SU-DHL-6 (cell line): Measurements from ENCODE around the gene NRP1.

Experiments used
- CTCF ChIP-seq: fragments of 200-600 bp; sonication (generic); IDR thresholded peaks from one replicate; pipeline ENCODE4 v1.5.1; 2017; ENCODE audit warnings: antibody characterized with exemption, mild to moderate bottlenecking, low read length, moderate library complexity; ENCODE audit not compliant: insufficient read depth, poor library complexity, severe bottlenecking
- EZH2phosphoT487 ChIP-seq: fragments of 200-600 bp; sonication (generic), shearing (Covaris generic); conservative IDR thresholded peaks from 2 replicates; pipeline ENCODE4 v1.6.1; 2018; ENCODE audit warnings: mild to moderate bottlenecking, antibody characterized with exemption, low read length, moderate library complexity, mixed read lengths

GRCh38 chr10:33262871-33263270, 71.6 kb downstream of the NRP1 start:
- no peak for TF ChIP-seq EZH2phosphoT487
- no peak for TF ChIP-seq CTCF
